GM19035 (cell line): ENCODE data around the gene SHFL.

Experiments
- ATAC-seq: cut with Tn5 transposase; IDR thresholded peaks from one replicate; pipeline ENCODE4 v1.9.1; 2021; ENCODE audit not compliant: unreplicated experiment

The SHFL gene

DNA sequence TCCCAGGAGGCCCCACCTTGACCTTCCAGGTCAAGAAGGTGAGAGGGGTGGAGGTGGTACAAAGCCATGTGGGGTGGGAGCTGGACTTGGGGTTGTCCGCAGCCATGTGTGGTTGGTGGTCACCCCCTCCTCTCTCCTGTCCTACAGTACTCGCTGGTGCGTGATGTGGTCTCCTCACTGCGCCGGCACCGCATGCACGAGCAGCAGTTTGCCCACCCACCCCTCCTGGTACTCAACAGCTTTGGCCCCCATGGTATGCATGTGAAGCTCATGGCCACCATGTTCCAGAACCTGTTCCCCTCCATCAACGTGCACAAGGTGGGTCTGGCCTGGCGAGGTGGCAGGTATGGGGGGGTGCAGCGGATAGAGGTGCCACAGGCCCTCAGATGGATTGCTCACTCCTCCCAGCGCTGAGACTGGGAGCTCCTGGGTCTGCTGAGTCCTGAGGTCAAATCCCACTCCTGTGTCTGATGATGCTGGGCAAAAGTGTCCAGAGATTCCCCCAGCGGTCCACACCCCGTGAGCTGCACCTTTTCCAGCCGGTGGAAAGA lies 21.8 kb downstream of the SHFL start:
- no peak for ATAC-seq

GRCh38 chr19:10109528-10109927 lies 23.4 kb downstream of the SHFL start:
- no peak for ATAC-seq

DNA sequence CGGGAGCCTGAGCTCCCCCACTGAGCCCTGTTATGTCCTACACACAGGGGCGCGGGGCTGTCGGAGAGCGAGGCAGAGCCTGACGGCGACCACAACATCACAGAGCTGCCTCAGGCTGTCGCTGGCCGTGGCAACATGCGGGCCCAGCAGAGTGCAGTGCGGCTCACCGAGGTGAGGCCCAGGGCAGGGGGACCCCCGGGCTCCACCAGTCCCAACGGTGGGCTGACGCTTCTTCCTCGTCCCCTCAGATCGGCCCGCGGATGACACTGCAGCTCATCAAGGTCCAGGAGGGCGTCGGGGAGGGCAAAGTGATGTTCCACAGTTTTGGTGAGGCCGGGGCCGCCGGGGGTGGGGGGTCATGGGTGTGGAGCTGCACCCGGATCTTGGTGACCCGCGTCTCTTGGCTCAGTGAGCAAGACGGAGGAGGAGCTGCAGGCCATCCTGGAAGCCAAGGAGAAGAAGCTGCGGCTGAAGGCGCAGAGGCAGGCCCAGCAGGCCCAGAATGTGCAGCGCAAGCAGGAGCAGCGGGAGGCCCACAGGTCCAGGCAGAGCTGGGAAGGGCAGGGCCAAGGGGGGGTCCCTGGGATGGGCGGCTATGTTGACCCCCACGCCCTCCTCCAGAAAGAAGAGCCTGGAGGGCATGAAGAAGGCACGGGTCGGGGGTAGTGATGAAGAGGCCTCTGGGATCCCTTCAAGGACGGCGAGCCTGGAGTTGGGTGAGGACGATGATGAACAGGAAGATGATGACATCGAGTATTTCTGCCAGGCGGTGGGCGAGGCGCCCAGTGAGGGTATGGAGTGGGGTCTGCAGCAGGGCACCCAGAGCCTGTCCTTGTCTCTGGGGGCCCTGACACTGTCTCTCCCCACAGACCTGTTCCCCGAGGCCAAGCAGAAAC lies 24.2 kb downstream of the SHFL start:
- ATAC-seq: no peak

DNA sequence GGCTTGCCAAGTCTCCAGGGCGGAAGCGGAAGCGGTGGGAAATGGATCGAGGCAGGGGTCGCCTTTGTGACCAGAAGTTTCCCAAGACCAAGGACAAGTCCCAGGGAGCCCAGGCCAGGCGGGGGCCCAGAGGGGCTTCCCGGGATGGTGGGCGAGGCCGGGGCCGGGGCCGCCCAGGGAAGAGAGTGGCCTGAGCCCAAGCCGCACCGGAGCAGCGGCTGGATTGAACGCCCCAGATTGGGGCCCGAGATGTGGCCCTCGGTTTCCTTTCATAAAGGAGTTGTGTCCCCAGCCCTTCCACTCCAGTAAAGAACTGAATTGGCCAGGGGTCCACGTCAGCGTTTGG lies 24.8 kb downstream of the SHFL start:
- ATAC-seq: no peak

DNA sequence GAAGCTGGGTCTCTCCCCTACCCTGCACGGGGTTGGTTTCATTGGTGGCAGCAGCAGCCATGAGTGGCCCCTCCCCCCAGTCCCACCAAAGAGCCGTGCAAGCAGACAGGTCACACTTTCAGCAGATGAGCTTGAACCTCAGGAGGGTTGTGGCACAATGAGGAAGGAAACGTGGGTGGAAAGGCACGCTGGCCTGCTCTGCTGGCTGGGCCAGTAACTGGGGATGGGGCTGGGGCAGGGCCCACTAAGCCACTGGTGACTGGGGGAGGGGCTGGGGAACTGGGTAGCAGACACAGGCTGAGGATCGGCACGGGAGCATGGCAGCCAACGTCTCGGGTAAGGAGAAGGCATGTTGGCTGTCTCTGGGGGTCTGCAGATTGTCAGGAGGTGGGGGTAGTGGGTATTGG lies 25.3 kb downstream of the SHFL start, which contains the start of gene P2RY11:
Gene P2RY11 (plus strand): TSS at position 289 of the 407 bp plus-strand sequence. CDS start 29 bp downstream, at position 318.
- ATAC-seq: no peak

DNA sequence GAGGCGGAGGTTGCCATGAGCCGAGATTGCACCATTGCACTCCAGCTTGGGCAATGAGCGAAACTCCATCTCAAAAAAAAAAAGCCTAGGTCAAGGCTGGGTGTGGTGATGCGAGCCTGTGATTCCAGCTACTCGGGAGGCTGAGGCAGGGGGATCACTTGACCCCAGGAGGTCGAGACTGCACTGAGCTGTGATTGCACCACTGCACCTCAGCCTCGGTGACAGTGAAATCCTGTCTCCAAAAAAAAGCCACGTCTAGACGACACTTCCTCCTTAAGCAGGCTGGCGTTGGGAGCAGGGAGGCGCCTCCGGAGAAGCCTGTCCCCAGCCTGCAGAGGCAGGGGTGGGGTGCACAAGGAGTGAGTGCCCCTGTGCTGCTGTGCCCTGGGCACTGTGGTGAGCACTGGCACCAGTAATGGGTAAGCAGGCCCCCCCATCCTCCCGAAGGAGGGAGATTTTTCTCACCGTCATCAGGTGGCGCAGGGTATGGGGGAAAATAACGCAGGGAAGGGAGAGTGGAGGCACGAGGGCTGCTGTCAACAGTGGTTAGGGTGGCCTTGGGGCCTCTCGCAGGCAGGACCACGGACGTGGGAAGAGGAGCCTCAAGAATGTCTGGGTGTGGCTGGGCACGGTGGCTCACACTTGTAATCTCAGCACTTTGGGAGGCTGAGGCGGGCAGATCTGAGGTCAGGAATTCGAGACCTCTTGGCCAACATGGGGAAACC lies 26.1 kb downstream of the SHFL start:
- no peak for ATAC-seq

- ATAC-seq: no peak
Observed at GRCh38 chr19:10112895-10113591, 26.9 kb downstream of the SHFL start.

DNA sequence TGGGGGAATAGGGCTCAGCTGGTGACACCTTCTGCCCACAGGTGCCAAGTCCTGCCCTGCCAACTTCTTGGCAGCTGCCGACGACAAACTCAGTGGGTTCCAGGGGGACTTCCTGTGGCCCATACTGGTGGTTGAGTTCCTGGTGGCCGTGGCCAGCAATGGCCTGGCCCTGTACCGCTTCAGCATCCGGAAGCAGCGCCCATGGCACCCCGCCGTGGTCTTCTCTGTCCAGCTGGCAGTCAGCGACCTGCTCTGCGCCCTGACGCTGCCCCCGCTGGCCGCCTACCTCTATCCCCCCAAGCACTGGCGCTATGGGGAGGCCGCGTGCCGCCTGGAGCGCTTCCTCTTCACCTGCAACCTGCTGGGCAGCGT lies 27.5 kb downstream of the SHFL start:
- no peak for ATAC-seq

- ATAC-seq: no peak
Observed at GRCh38 chr19:10113964-10114650, 28.0 kb downstream of the SHFL start.

GRCh38 chr19:10114651-10115391 lies 28.7 kb downstream of the SHFL start:
- ATAC-seq: no peak

DNA sequence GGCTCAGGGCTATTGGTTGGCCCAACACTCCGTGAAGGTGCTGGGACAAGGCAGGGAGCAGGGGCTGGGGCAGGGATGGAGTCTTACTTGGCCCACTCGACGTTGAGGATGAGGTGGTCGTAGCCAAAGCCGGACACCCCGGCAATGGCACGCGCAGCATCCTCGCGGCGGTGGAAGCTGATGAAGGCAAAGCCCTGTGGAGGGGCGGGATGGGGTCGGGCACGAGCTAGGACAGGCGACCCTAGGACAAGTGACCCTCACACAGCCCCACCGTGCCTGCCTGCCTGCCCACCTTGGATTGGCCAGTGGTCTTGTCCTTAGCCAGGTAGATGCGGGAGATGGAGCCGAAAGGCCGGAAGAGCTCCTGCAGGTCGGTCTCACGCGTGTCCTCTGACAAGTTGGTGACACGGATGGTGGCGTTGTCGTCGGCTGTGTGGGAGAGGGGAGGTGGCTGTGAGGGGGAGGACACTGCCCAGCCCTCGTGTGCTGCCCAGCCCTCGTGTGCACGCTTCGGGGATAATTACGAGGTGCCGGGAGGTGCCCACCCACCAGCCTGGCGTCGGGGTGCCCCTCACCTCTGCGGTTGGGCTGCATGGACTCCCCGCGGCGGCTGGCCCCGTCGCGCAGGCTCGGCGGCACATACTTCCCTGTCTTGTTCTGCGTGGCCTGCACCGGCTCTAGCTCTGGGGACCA lies 29.4 kb downstream of the SHFL start:
- ATAC-seq: no peak

- ATAC-seq: no peak
Observed at GRCh38 chr19:10116085-10116865, 30.2 kb downstream of the SHFL start.

- ATAC-seq: no peak
Observed at GRCh38 chr19:10116866-10117616, 30.9 kb downstream of the SHFL start.

DNA sequence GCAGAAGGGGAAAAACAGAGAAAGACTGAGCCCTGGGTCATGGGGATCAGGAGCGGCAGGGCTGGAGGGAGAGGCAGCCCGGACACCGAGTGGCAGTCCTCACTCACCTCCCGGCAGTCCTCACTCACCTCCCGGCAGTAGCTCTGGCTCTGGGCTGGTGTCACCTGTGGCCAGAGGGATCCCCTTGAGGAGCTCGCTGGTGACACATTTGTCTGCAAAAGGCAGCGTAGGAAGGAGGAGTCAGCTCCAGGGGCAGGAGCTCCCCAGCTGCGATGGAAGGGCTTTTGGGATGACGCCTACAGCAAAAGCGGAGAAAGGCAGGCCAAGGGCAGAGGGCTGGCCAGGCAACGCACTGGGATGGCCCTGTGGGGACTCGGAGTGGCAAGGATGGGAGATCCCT lies 32.8 kb downstream of the SHFL start:
- no peak for ATAC-seq

DNA sequence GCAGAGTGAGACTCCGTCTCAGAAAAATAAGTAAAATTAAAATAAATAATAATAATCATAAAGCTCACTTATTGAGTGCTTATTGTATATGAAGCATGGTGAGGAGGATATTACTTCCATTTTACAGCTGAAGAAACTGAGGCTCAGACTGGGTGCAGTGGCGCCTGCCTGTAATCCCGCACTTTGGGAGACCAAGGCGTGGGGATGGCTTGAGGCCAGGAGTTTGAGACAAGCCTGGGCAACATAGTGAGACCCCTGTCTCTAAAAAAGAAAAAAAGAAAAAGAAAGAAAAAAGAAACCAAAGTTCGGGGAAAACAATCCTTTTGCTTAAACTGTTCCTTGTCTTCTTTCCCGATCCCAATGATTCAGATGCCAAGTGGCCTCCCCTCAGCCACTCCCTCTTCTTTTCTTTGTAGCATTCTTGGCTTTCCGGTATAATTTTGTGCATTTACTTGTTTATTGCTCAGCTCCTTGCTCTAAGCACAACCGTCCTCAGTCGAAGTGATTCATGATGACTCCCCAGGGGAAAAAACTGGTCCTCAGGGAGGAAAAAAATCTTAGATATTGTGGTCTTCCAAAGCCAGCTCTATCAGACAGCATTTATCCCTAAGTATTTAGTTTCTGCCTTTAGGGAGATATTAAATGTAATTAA lies 34.5 kb downstream of the SHFL start:
- no peak for ATAC-seq

- ATAC-seq: no peak
Observed at GRCh38 chr19:10122045-10122444, 35.9 kb downstream of the SHFL start.

GRCh38 chr19:10124429-10124828 lies 38.3 kb downstream of the SHFL start:
- ATAC-seq: no peak
